Activated T-helper 2 cell treated with anti-CD3 and anti-CD28 coated beads, Interferon-gamma antibody, Interleukin-2, Interleukin-4, amounts not matched to agents 10 μg/mL and 5 μg/mL and 100 μg/mL, durations not matched to agents 14 hours and 24 hours and 36 hours (primary cell): ENCODE measurements around the gene TIMM13. TPM values are rescaled to one million over a fixed set of nuclear protein-coding genes. Genes with fewer than 3 reads are reported as not detected.
A peak's percentile ranks its signal among the peaks of the same experiment; 100 is the strongest.
"Not testable (repeated sequence)": the region's sequence is repeated elsewhere in the genome, so short reads cannot be mapped to it uniquely, and the experiment has no call there.

Experiments
- DNase-seq: peaks from one replicate; pipeline ENCODE4 v3.0.0; 2021; ENCODE audit warnings: low spot score
- H3K27ac Mint-ChIP-seq: one replicate; pipeline ENCODE4 v1.8.0; 2021; ENCODE audit warnings: mixed read lengths
- H3K27me3 Mint-ChIP-seq: one replicate; pipeline ENCODE4 v1.8.0; 2021; ENCODE audit warnings: low read depth, mixed read lengths
- H3K36me3 Mint-ChIP-seq: one replicate; pipeline ENCODE4 v1.8.0; 2021; ENCODE audit warnings: low read depth, mixed read lengths
- H3K4me1 Mint-ChIP-seq: one replicate; pipeline ENCODE4 v1.8.0; 2021; ENCODE audit warnings: low read depth, mixed read lengths
- H3K4me3 Mint-ChIP-seq: one replicate; pipeline ENCODE4 v1.8.0; 2021; ENCODE audit warnings: low read depth, mild to moderate bottlenecking, moderate library complexity, mixed read lengths
- H3K9me3 Mint-ChIP-seq: one replicate; pipeline ENCODE4 v1.8.0; 2021; ENCODE audit warnings: mixed read lengths
- intact Hi-C: fragments of 100-400 bp; cut with micrococcal nuclease; formaldehyde crosslinking; loops from one replicate; pipeline ENCODE4 v1.15.1; 2023
- total RNA-seq: library from RNA; stranded (reverse); gene quantifications from 2 replicates; pipeline ENCODE4 v1.2.3, GENCODE V29; 2022

The TIMM13 gene
- total RNA-seq, result 139 and 145 TPM in 2 replicates

DNA sequence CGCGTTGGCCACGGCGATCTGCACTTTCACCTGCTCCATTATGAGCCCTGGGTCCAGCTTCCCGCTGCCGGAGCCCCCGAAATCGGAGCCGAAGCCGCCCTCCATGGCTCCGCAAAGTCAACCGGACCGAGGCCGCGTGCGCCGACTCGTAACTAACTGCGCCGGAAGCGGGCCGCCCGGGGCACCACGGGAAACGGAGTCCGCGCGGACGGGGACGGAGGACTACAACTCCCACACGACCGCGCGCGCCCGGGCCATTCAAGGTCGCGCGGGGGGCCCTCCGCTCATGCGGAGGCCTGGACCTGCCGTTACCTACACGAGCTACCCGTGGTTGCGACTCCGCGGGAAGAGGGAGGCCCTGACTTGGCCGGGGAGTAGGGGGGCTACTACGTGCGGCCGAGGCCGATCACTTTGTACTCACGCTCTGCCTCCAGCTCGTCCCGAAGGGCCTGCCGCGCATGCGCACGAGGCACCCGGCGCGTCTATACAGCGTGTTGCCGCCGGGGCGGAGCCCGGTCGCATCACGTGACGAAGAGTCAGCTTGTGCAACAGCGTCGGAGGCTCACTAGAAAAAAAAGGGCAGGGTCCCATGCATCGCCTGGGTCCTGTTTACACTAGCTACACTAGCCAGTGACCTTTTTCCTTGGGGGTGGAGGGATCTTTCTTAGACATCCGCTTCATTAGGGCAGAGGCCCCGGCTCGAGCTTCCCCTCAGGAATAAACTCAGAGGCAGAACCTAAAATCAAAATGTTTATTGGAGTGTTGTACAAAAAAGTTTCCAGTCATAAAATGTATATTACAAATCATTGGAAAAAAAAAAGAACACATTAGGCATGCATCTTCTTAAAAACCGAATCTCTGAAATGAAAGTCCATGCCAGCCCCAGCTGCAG lies at the start of gene TIMM13:
TIMM13 (minus strand) TSS at position 158 of the 892 bp plus-strand sequence; CDS start at position 105, 53 bp downstream.
- DNase-seq, result peak; percentile 97
- peak within 1 kb of the TSS; percentile 96 for H3K27ac Mint-ChIP-seq
- peak within 1 kb of the TSS; percentile 95 for H3K4me3 Mint-ChIP-seq
- no peaks in the 10 kb centered on the region for H3K9me3 Mint-ChIP-seq
- peaks cover 4% of the 10 kb centered on the region for H3K4me1 Mint-ChIP-seq
- no peaks in the 10 kb centered on the region for H3K27me3 Mint-ChIP-seq
- intact Hi-C loops, result loop anchor here (1.0 kb wide), 1 partner anchor 30 kb away; no protein-coding TSS in a partner anchor
- H3K36me3 Mint-ChIP-seq, result peaks cover 51% of the 10 kb centered on the region

DNA sequence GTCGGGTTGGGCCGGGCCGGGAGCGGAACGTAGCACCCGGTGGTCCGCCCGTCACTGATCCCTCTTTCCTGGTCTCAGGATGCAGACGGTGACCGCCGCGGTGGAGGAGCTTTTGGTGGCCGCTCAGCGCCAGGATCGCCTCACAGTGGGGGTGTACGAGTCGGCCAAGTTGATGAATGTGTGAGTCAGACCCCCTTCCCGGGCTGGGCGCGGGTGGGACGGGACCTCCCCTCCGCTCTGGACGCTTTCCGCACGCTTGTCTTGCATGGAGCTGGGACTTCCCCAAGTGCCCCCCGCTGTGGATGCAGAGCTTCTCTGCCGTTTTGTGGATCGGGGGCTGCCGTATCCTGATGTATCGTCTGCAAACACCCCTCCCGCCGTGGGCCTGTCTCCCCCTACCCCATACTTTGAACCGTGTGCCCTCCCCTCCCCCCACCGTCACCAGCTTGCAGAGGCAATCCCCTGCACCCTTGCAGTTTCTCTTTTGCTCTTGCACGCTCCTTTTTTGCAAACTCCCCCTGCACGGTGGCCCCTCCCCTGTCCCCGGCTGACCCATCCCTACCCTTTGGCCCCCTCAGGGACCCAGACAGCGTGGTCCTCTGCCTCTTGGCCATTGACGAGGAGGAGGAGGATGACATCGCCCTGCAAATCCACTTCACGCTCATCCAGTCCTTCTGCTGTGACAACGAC lies 49.2 kb upstream of the TIMM13 start:
- DNase-seq, result peak; percentile 66
- peak overlapping the region; percentile 96 for H3K4me3 Mint-ChIP-seq
- H3K36me3 Mint-ChIP-seq, result peaks cover 28% of the 10 kb centered on the region
- H3K27me3 Mint-ChIP-seq, result peaks cover 3% of the 10 kb centered on the region
- intact Hi-C loops, result loop anchor here (1.0 kb wide), 1 partner anchor 77 kb away; no protein-coding TSS in a partner anchor
- no peaks in the 10 kb centered on the region for H3K9me3 Mint-ChIP-seq
- H3K27ac Mint-ChIP-seq, result peak overlapping the region; percentile 89
- peaks cover 13% of the 10 kb centered on the region for H3K4me1 Mint-ChIP-seq

DNA sequence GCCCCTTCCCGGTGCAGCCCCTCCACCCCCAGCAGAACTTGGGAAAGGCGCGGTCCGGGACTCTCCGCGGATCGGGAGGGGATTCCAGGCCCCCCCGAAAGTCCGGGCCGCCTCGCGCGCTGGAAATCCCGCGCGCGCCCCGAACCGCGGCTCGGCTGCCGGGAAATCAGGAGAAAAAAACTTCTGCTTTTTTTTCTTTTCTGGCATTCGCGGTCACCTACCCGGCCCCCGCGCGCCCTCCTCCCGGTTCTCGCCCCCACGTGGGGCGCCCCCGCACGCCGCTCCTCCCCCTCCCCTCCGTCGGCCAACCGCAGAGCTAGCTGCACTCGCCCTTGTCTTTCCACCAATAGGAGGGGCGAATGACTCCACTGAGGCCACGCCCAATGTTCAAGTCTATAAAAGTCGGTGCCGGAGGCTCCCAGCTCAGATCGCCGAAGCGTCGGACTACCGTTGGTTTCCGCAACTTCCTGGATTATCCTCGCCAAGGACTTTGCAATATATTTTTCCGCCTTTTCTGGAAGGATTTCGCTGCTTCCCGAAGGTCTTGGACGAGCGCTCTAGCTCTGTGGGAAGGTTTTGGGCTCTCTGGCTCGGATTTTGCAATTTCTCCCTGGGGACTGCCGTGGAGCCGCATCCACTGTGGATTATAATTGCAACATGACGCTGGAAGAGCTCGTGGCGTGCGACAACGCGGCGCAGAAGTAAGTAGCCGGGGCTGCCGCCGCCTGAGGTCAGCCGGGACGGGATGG lies 48.5 kb upstream of the TIMM13 start, which contains the start of gene GADD45B:
GADD45B (plus strand) TSS at position 426 of the 749 bp plus-strand sequence; CDS start at position 658, 232 bp downstream.
- peak; percentile 95 for DNase-seq
- Mint-ChIP-seq H3K27ac (peak within 1 kb of the TSS; percentile 89), H3K27me3 (peaks cover 3% of the 10 kb centered on the region), H3K36me3 (peaks cover 28% of the 10 kb centered on the region), H3K9me3 (no peaks in the 10 kb centered on the region), H3K4me3 (peak within 1 kb of the TSS; percentile 96), H3K4me1 (peaks cover 13% of the 10 kb centered on the region)
- intact Hi-C loops, result loop anchor here (1.0 kb wide), 1 partner anchor 77 kb away; no protein-coding TSS in a partner anchor

DNA sequence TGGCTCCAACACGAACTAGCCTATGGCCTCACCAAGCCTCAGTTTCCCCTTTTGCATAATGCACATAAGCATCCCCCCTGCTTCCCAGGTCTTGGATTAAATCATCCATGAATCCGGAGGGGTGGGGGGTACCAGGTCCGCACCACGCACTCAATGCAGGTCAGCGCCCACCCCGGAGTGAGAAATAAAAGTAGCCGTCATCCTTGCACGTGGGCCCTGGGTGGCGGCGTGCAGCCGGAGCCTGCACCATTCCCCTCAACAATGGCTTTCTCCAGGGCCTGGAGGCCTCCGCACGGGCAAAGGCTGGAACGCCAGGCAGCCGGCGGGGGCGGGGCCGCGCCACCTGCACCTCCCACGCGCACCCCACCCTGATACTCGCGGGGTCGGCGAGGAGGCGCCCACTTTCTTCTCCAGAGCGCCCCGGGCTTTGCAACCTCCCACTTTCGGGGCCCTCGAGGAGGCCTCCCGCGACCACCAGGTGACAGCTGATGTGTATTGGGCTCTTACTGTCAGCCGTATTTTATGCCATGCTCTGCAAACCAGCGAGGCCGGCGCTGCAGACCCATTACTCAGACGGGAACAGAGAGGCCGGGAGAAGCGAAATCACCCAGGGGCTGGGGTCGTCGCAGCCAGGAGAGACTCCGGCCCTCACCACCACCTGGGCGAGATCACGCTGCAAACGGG lies 47.8 kb upstream of the TIMM13 start:
- intact Hi-C loops, result no loop called here
- H3K4me3 Mint-ChIP-seq, result peak overlapping the region; percentile 96
- no peaks in the 10 kb centered on the region for H3K9me3 Mint-ChIP-seq
- peaks cover 3% of the 10 kb centered on the region for H3K27me3 Mint-ChIP-seq
- peak; percentile 64 for DNase-seq
- H3K4me1 Mint-ChIP-seq, result peaks cover 13% of the 10 kb centered on the region
- peak overlapping the region; percentile 79 for H3K27ac Mint-ChIP-seq
- H3K36me3 Mint-ChIP-seq, result peaks cover 28% of the 10 kb centered on the region

DNA sequence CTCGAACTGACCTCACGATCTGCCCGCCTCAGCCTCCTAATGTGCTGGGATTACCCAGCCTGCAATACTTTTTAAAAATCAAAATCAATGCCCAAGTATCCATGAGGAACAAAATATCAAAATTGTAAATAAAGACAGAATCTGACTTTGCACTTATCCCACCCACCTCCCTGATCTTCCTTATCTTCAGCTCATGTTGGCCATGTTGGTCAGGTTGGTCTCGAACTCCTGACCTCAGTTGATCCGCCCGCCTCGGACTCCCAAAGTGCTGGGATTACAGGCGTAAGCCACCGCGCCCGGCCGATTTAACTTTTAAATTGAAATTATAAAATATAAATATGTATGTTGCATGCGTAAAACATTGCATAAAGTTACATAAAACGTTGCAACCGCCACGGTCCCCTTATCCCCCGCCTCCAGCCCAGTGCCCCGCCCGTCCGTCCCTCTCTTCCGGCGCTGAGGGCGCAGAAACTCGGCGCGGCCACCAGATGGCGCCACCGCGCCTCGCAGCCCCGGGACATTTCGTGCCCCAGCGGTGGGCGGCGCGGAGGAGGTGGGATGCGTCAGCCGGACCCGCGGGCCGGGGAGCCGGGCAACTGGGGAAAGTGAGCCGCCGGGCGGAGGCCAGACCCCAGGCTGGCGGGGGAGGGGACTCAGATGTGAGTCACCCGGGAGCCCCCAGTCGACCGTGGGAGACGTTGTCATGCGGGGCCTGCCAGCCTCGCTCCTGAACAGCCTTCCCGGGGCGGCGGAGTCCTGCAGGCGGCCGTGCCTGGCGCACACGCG lies 47.0 kb upstream of the TIMM13 start:
- intact Hi-C loops, result loop anchor here (1.0 kb wide), 3 partner anchors 105 to 163 kb away; no protein-coding TSS in a partner anchor
- Mint-ChIP-seq H3K4me1 (peaks cover 11% of the 10 kb centered on the region), H3K27ac (peak overlapping the region; percentile 79), H3K9me3 (no peaks in the 10 kb centered on the region), H3K36me3 (peaks cover 28% of the 10 kb centered on the region), H3K27me3 (peaks cover 3% of the 10 kb centered on the region), H3K4me3 (peak overlapping the region; percentile 84)
- peak; percentile 84 for DNase-seq

DNA sequence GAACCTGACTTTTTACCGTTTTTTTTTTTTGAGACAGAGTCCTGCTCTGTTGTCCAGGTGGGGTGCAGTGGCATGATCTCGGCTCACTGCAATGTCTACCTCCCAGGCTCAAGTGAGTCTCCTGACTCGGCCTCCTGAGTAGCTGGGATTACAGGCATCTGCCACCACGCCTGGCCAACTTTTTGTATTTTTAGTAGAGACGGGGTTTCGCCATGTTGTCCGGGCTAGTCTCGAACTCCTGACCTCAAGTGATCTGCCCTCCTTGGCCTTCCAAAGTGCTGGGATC lies 42.5 kb upstream of the TIMM13 start:
- intact Hi-C loops, H3K9me3 Mint-ChIP-seq, DNase-seq, H3K27me3 Mint-ChIP-seq, H3K4me3 Mint-ChIP-seq, H3K36me3 Mint-ChIP-seq, H3K4me1 Mint-ChIP-seq, H3K27ac Mint-ChIP-seq: not testable (repeated sequence)

DNA sequence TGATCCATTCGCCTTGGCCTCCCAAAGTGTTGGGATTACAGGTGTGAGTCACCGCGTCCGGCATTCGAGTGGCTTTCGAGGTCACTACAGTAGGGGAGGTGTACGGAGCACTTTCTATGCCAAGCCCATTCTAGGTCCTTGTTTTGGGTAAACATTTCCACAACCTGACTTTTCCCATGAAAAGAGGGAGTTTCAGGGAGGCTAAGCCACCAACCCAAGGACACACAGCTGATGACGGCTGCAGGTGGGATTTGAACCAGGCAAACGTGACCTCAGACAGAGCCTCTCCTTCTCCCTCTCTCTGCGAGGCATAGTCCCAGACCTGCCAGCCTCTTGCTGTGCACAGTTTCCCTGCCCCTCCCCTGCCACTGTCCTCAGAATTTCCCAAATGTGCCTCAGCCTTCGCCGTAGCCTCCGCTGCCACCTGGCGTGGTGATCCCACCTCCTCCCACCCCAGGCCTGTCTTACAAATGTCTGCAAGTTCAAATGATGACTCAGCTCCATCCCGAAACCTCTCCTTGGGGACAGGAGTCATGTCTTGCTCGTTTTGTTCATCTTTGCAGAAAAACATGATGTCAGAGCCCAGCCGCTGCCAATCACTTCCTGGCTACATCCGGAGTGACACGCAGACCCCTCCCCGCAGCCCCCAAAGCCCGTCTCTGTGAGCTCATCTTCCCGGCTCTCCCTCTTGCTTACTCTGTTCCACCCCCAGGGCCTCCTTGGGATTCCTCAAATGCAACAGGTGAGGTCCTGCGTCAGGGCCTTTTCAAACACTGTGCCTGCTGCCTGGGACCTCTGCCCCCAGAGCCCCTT lies 41.9 kb upstream of the TIMM13 start:
- Mint-ChIP-seq H3K36me3 (no peaks in the 10 kb centered on the region), H3K4me3 (no peak overlapping the region), H3K9me3 (no peaks in the 10 kb centered on the region), H3K27ac (no peak overlapping the region), H3K27me3 (peaks cover 3% of the 10 kb centered on the region), H3K4me1 (peaks cover 7% of the 10 kb centered on the region)
- no peak for DNase-seq
- intact Hi-C loops, result no loop called here

DNA sequence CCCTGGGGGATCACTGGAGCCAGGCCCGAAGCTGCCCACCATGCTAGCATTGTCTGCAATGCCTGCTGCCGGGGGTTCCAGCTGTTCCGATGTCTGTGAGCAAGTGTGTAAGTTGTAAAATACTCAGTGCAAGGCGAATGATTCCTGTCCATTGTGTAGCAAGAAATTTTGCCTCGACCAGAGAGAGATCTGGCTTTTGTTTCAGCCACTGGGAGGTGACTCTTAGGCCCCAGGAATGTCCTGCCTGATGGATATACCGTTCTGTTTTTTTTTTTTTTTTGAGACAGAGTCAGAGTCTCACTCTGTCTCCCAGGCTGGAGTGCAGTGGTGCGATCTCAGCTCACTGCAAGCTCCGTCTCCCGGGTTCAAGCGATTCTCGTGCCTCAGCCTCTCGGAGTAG lies 41.2 kb upstream of the TIMM13 start:
- intact Hi-C loops, result no loop called here
- H3K27ac Mint-ChIP-seq, result no peak overlapping the region
- DNase-seq, result no peak

DNA sequence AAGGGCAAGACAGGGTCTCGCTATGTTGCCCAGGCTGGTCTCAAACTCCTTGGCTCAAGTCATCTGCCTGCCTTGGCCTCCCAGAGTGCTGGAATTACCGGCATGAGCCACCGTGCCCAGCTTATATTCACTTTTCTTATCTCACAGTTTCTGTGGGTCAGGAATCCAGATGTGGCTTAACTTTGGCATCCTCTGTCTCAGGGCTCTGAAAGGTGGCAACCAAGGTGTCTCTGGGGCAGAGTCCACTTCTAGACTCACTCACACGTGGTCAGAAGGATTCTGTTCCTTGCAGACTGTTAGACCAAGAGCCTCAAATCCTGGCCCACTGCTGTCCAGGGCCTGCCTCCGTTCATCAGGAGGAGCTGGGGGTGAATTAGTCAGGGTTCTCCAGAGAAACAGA lies 37.0 kb upstream of the TIMM13 start:
- Mint-ChIP-seq H3K27ac (no peak overlapping the region), H3K9me3 (no peaks in the 10 kb centered on the region), H3K4me1 (peaks cover 9% of the 10 kb centered on the region), H3K36me3 (no peaks in the 10 kb centered on the region), H3K4me3 (no peak overlapping the region), H3K27me3 (no peaks in the 10 kb centered on the region)
- intact Hi-C loops, result no loop called here
- no peak for DNase-seq

More for the DNA sequence above, 41.2 kb upstream of the TIMM13 start:
- Mint-ChIP-seq H3K9me3 (no peaks in the 10 kb centered on the region), H3K27me3 (peaks cover 3% of the 10 kb centered on the region), H3K36me3 (no peaks in the 10 kb centered on the region), H3K4me3 (no peak overlapping the region), H3K4me1 (peaks cover 7% of the 10 kb centered on the region)

DNA sequence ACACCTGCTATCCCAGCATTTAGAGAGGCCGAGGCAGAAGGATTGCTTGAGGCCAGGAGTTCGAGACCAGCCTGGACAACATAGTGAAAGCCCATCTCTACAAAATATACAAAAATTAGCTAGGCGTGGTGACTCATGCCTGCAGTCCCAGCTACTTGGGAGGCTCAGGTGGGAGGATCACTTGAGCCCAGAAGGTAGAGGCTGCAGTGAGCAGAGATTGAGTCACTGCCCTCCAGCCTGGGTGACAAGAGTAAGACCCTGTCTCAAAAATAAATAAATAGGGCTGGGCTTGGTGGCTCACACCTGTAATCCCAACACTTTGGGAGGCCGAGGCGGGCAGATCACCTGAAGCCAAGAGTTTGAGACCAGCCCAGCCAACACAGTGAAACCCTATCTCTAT lies 36.3 kb upstream of the TIMM13 start:
- H3K4me1 Mint-ChIP-seq, H3K27me3 Mint-ChIP-seq, DNase-seq, H3K27ac Mint-ChIP-seq, H3K4me3 Mint-ChIP-seq, intact Hi-C loops, H3K9me3 Mint-ChIP-seq, H3K36me3 Mint-ChIP-seq: not testable (repeated sequence)
